GM10248 (cell line): ENCODE data around the gene MAP2K2.

ENCODE experiments used
- CTCF ChIA-PET: fragments of 300-600 bp; sonication (Branson Sonifier 250); formaldehyde crosslinking; extraction: SDS; loops from one replicate; lab custom pipeline; 2021; ENCODE audit warnings: antibody characterized with exemption; lab: Yijun Ruan, JAX
- POLR2A ChIA-PET: fragments of 350-650 bp; sonication (Branson Sonifier 250); formaldehyde crosslinking; extraction: SDS; loops from one replicate; lab custom pipeline; 2020; ENCODE audit warnings: antibody characterized with exemption; lab: Yijun Ruan, JAX
- DNase-seq: peaks from one replicate; pipeline ENCODE4 v3.0.0; 2012; ENCODE audit errors: extremely low spot score
- TF ChIP-seq, protein P1 (sequence below): IDR thresholded peaks from 2 replicates; pipeline ENCODE4 v1.5.1; 2012; ENCODE audit warnings: mild to moderate bottlenecking, low read depth; ENCODE audit errors: extremely low read depth, missing control alignments, control extremely low read depth

Gene MAP2K2

DNA sequence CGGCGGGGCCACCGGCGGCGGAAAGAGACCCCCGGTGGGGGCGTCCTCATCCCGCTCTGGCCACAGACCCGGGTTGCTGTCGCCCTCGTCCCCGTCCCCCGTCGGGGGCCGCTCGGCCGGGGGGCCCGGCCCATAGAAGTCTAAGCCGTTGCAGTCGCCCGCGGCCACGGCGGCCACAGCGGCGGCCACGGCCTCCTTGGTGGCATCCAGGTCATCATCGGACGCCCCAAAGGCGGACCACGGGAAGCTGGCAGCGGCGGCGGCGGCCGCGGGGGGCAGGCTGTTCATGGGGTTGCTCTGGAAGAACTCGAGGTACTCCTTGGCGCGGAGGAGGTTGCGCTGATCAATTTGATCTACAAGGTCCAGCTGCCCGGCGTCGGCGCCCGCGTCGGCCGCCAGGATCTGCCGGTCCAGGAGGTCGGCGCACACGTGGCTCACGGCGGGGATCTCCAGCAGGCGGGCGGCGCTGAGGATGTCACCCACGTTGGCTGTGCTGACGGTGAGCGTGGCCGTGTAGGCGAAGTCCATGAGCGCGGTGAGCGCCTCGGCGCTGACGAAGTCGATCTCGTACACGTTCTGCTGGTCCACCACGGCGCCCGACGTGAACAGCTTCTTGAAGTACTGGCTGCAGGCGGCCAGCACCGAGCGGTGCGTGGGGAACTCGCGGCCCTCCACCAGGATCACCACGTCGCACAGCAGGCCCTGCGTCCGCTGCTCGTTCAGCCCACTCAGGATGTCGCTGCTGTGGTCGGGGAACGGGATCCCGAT is 69.3 kb downstream of the MAP2K2 start:
- no peak for DNase-seq
- POLR2A ChIA-PET: interaction anchor here (0.7 kb wide), 1 partner anchor 1957 kb away, joined by 3 read pairs; no protein-coding TSS in a partner anchor
- TF ChIP-seq, protein P1, sequence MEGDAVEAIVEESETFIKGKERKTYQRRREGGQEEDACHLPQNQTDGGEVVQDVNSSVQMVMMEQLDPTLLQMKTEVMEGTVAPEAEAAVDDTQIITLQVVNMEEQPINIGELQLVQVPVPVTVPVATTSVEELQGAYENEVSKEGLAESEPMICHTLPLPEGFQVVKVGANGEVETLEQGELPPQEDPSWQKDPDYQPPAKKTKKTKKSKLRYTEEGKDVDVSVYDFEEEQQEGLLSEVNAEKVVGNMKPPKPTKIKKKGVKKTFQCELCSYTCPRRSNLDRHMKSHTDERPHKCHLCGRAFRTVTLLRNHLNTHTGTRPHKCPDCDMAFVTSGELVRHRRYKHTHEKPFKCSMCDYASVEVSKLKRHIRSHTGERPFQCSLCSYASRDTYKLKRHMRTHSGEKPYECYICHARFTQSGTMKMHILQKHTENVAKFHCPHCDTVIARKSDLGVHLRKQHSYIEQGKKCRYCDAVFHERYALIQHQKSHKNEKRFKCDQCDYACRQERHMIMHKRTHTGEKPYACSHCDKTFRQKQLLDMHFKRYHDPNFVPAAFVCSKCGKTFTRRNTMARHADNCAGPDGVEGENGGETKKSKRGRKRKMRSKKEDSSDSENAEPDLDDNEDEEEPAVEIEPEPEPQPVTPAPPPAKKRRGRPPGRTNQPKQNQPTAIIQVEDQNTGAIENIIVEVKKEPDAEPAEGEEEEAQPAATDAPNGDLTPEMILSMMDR: no peak
- CTCF ChIA-PET: no interaction called here

GRCh38 chr19:4053423-4054324 is 70.2 kb downstream of the MAP2K2 start:
- ChIA-PET POLR2A (no interaction called here), CTCF (no interaction called here)
- TF ChIP-seq, protein P1: no peak

DNA sequence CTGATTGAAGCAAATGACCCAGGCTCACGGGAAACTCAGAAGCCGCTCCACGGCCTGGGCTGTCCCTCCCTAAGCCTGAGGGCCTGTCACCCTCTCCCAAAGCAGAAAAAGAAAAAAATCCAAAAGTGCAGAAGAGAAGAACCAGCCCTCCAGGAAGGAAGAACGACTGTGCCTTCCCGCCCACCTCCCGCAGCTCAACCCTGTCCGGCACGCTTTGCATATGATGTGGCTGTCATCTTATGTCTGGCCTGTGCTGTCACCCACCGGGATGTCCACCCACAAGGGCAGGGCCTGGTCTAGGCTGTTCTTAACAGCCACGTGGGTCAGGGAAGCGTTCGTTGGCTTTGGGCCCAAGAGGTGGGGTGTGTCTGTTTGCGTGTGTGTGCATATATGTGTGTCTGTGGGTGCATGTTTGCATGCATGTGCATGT is 70.9 kb downstream of the MAP2K2 start:
- CTCF ChIA-PET: no interaction called here
- no peak for DNase-seq
- POLR2A ChIA-PET: interaction anchor here (0.6 kb wide), 1 partner anchor 48 kb away, joined by 11 read pairs; no protein-coding TSS in a partner anchor
- TF ChIP-seq, protein P1: no peak

More at GRCh38 chr19:4053423-4054324, 70.2 kb downstream of the MAP2K2 start:
- DNase-seq: no peak

DNA sequence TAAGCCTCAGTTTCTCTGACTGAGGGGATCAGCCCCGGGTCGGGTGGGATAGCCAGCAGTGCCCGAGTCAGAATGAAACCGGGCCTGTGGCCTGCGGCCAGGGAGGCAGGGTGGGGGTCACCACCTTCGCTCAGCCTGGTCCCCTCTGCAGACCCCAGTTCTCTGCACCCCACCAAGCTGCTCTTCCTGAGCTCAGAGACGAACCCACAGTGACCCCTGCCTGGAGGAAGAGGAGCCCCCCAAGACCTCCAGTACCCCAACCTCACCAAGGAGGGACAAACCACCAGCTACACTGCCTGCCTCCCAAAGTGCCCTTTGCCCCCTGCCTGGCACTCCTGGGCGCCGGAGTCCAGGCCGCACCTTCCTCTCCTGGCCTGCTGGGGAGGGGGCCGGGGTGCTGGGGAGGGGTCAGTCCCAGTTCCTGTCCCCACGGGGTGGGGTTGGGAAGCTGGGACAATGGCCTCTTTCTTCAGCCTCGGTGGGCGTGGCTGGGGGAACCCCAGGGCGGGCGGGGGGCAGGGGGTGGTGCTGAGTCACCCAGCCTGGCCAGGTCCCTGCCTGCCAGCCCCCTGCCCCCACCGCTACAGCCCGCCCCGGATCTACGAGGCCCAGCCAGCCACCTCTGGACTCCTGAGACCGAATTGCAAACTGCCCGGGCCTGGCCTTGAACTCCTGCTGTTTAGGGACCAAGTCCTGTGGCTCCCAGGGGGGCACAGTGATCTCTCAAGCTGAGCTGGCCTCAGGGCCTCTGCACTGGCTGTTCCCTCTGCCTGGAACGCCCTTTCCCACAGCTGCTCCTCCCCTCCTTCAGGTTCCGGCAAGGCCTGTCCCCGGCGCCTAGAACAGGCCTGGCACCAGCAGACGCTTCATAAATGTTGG is 71.6 kb downstream of the MAP2K2 start:
- ChIA-PET POLR2A (interaction anchor here (0.6 kb wide), 1 partner anchor 48 kb away, joined by 11 read pairs; no protein-coding TSS in a partner anchor), CTCF (interaction anchor here (1.2 kb wide), 1 partner anchor 63 kb away, joined by 3 read pairs; no protein-coding TSS in a partner anchor)
- no peak for DNase-seq
- TF ChIP-seq, protein P1: no peak

GRCh38 chr19:4051175-4052101 is 72.5 kb downstream of the MAP2K2 start:
- POLR2A ChIA-PET: no interaction called here
- DNase-seq: no peak
- TF ChIP-seq, protein P1: no peak
- CTCF ChIA-PET: interaction anchor here (1.2 to 1.4 kb wide), 2 partner anchors 11 to 64 kb away, joined by 3 to 4 read pairs; no protein-coding TSS in a partner anchor
